Spleen (tissue), 7 donors: ENCODE measurements around the gene SLC13A3.

Source experiments
- CTCF ChIP-seq, 11 experiments: fragments of 200-600 bp in 7 of 11; fragments of 450-650 bp in 4 of 11; sonication (generic) in 4 of 11; IDR thresholded peaks in 8 of 11; conservative IDR thresholded peaks in 3 of 11; 1 replicate in 7 of 11; 2 replicates in 4 of 11; pipeline versions ENCODE4 v1.4.0 to v1.8.0; 2016 to 2021; ENCODE audit warnings: antibody characterized with exemption in 11 of 11, inconsistent platforms in 4 of 11, mild to moderate bottlenecking in 1 of 11
- POLR2A ChIP-seq, 3 donors: fragments of 450-650 bp; IDR thresholded peaks; one replicate each; pipeline ENCODE4 v1.5.1; 2017; ENCODE audit warnings: antibody characterized with exemption in 3 of 3, mild to moderate bottlenecking in 1 of 3
- donor health status: DM: no; HTN: no; CAD: no; lungs with moderate emphysema.
- donor health status: DM: no; HTN: no; CAD: no.
- donor health status: DM: no; HTN: no; CAD: no.

- no peak for TF ChIP-seq CTCF (IDR thresholded peaks at IDR 0.05 in 8 of 11, conservative IDR thresholded peaks at IDR 0.05 in 3 of 11)
- TF ChIP-seq POLR2A (IDR thresholded peaks at IDR 0.05): no peak
These were observed 72.5 kb downstream of the SLC13A3 start for GRCh38 chr20:46578745-46579144.
